Stimulated activated CD8-positive, alpha-beta memory T cell treated with anti-CD3 and anti-CD28 coated beads, Interleukin-4, amount 100 ng/mL, for 1 hour (primary cell): Measurements from ENCODE around the gene SRPK1.
"Not testable (repeated sequence)": the region's sequence is repeated elsewhere in the genome, so short reads cannot be mapped to it uniquely, and the experiment has no call there.

Experiments used
- DNase-seq, 2 donors: peaks; one replicate each; pipeline ENCODE4 v3.0.0-alpha.2; 2020; ENCODE audit warnings: low read depth in 2 of 2, low spot score in 1 of 2

Gene SRPK1

DNA sequence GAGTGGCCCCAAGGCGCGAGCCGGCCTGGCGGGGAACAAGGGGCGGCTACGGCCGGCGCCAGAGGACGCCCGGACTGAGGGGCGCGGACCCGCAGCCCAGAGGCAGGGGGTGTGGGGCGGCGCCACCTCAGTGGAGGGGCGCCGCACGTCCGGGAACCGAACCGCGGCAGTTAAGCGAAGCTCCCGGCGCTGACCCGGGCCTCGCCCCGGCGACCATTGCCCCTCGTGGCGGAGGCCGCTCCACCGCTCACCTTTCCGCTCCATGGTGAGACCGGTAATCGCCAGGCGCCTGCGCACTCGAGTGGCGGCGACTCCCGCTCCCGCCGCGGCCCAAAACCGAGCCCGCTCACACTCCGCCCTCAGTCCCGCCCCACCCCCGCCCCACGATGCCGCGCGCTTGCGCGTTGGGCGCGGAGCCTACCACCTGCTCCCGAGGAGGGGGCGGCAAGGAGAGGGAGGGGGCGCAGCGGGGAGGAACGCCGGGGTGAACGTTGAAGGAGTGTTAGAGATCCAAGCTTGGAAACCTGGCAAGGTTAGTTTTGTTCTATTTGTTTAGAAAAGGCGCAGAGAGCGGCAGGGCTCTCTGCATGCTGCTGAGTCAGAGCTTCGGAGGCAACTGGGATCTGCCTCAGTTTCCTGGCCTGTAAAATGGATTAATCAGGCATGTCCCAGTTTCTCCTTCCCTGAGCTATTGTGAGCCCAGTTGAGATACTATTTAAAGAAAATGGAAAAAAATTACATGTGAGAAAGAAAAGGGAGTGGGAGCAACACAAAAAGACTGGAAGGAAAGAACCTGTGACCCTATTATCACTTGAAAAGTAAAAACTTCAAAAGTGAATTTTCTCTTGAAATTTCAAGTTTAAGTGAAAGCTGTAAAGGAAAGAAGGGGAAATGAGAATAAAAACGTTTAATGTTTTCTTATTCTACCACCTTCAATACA lies at the start of gene SRPK1:
Gene SRPK1, minus strand, starts transcription at position 306 of the 940 bp plus-strand sequence. Its CDS starts 42 bp downstream, at position 264.
- DNase-seq, result peak; percentile 55 to 75

DNA sequence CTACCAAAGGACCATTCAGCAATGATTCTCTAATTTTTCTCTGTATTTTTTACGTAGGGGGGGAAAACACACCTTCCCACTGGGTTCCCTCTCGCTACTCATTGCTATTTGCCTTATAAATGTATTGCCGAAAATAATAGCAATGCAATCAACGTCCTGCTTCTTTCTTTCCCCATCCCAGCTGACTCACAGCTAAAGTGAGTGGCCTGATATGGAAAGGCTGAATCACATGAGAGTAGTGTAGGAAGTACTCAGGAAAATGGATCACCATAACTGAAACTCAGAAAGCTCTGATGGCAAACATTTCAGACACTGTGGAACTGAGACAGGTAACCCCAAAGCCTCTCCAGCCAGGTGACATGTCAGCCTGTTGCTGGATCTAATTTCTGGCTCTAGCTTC lies 49.3 kb upstream of the SRPK1 start:
- no peak for DNase-seq

DNA sequence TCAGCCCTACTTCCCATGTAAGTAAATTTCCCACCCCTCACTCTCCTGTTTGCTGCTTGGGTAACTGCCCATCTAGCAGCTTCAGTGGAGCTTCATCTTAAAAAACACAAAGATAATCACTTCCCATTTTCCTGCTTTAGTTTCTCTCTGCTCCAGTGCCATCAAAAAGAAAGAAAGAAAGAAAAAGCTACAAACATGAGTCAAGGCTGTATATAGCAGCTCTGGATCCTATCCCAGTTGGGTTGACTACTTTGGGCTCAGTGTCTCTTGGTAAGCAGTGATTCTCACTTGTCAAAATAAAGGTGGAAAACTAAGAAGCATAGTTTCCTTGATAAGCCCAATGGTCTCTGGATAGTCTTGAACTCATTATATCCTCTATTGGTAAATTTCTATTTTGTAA lies 48.7 kb upstream of the SRPK1 start:
- DNase-seq, result no peak

DNA sequence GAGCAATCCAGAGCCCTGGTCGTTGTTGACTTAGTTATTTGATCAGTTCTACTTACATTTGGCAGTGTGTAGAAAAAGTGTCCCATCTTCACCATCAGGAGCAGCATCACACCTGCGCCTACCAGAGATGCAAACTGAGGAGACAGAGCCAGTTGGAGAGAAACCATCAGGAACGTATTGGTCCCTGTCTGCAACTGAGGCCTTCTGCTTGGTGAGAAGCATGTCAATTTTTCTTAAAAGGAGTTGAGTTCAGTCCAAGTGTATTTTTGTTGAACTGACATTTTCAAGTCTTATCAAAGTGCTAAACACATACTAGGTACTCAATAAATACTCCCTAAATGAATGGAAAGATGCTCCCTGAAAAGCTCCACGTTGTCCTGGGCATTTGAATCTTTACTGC lies 47.9 kb upstream of the SRPK1 start:
- DNase-seq, result no peak

DNA sequence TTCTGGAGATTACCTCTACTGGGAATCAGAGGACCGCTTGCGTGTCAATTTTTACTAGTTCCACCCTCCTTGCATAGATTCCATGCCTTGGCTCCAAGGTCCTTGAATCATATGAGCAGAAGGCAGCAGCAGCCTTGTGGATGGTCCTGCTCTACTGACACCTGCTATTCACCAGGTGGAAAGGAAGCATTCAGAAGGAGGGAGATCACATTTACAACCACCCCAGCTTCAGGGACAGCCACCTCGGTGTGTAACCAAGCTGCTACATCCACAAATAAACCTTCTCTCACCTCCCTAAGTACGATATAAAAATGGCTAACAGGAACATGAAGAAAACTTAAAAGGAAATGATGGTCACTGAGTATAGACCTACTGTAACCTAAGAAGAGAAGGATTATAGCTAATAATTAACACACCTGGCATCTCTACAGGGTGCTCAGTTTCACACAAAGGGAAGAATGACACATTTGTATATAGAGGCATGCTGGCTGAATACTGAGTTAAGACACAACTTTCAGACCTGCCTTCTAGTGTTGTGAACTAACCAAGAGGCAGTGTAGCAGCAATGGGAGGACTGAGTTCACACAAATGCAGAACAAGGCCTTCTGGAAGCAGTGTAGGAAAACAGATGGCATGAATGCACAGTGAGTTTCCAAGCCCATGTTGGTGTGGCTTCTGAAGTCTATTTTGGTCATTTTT lies 46.3 kb upstream of the SRPK1 start:
- no peak for DNase-seq

DNA sequence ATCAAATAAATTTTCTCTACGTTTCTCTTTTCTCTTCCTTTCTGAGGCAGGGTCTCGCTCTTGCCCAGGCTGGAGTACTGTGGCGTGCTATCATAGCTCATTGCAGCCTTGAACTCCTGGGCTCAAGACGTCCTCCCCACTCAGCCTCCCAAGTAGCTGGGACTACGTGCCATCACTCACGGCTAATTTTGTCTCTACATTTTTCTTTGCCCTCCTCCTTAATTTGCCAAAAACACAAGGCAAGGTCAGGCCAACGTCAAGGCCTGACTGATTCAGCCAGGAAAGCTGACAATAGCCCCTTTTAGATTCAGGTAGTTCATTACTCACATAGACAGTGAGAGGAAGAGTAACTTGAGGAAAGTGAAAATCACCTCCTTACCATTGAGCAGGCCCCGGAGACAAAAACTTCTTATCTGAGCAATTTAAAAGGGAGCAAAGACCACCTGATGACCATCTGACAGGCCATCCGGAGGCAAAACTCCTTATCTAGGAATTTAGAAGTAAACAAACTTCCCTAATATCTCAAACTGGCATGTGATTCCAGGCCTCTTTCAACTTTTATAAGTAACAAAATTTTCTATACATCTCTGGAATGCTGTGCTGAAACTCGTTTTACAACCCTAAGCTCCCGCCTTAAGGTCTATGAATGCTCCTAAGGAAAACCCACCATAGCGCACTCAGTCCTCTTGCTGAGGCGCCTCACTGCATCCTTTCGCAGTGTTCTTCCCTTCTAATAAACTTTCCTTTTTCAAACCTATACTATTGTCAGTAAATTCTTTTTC lies 42.1 kb upstream of the SRPK1 start:
- DNase-seq, result no peak

DNA sequence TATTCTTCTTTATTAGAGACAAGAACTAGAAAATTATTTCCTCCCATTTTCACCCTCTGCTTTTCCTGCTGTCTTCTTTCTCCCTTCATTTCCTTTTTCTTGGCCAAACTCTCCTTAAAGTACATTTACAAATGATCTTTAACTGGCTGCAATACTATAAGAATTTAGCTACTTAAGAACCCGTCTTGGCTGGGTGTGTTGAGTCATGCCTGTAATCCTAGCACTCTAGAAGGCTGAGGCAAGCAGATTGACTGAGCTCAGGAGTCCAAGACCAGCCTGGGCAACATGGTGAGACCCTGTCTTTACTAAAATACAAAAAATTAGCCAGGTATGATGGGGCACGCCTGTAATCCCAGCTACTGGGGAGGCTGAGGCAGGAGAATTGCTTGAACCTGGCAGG lies 39.3 kb upstream of the SRPK1 start:
- DNase-seq, result no peak

DNA sequence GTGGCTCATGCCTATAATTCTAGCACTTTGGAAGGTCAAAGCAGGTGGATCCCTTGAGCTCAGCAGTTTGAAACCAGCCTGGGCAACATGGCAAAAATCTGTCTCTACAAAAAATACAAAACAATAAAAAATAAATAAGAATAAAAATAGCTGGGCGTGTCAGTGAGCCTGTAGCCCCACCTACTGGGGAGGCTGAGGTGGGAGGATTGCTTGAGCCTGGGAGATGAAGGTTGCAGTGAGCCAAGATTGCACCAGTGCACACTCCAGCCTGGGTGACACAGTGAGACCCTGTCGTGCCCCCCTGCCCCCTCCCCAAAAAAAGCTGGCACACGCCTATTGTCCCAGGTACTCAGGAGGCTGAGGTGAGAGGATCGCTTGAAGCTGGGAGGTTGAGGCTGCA lies 35.1 kb upstream of the SRPK1 start:
- DNase-seq, result no peak

DNA sequence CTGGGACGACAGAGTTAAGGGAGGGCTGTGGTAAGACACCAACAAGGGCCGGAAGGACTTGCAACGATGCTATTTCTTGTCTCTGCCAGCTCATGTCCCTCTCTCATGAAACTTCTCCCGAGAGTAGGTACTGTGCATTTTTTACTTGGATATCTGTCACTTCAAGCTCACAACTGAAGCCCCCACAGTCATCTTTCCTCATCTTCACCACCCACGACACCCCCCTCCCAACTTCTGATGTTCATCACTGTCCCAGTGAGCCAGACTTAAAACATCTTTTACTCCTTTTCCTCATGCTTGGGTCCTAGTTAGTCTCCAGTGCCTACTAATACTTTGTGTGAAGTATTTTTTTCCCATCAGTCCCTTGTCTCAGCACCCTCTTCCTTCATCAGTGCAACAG lies 34.6 kb upstream of the SRPK1 start:
- no peak for DNase-seq

DNA sequence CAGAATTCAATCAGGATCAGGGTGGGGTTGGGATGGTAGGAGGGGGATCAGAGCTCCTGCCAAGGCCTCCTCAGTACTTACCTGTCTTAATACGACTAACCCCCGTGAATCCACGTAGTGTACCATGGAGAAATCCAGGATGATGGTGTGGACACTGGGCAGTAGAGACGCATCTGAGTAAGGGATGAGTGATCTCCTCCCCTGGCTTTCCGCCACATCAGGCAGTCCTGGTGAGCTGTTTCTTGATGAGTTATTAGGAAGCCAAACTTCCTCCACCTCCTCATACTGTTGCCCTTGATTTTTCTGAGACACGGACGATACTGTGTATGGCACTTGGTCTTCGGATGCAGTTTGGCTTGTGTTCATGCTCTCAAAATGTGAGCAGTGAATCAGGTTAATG lies 34.2 kb upstream of the SRPK1 start:
- no peak for DNase-seq

DNA sequence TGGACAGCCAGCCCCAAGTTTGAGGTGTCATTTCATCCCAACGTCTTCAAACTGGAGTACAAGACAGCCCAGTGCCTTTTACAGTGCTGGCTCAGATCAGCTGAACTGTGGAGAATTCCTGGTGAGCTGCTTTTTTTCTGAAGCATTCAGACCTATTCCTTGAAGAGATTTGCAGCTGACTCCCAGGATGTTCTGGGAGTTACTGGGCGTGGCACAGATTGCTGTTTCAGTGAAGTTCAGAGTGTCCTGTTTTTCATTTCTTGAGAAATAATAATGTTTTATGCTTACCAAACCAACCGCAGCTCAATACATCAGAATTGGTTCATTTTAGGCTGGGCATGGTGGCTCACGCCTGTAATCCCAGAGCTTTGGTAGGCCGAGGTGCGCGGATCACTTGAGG lies 33.4 kb upstream of the SRPK1 start:
- no peak for DNase-seq

DNA sequence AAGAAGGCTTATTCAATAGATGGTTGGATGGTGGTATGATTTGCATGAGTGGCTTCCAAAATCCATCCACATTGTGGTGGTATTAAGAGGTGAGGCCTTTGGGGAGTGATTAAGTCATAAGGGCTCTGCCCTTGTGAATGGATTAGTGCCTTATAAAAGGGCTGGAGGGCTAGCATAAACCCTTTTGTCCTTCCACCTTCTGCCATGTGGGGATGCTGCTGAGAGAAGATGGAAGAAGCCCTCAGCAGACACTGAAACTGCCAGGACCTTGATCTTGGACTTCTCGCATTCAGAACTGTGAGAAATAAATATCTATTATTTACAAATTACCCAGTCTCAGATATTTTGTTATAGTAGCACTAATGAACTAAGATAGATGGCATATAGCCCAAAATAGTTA lies 27.8 kb upstream of the SRPK1 start:
- no peak for DNase-seq

DNA sequence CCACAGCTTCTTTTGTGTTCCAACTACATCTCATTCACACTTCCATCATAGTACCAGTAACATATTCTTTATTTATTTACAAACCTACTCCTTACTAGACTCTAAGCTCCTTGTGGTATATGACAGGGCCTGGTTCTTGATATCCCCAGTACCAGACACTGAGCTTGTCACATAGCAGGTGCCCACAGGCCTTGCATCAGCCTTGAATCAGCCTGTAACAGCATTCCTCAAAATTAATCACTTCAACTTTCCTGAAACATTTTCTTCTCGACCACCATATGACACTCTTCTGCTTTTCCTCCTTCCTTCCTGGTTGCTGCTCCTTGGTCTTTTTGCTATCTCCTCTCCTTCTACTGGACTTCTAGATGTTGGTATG lies 24.7 kb upstream of the SRPK1 start:
- no peak for DNase-seq

DNA sequence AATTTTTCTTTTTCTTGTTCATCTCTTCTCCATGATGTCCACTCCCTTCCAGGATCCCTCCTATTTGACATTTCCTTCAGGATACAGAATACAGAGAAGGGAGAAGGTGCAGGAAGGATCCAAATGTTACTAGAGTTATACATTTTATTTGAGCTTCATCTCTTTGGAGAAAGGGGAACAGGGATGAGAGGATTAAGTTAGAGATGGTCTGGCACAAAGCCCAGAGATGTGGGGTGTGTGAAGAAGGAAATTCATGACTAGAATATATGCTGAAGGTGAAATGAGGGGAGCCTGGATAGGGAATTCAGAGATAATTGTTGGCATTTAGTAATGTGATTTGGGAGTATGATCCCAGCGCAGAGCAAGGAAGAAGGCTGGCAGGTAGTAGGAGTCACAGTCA lies 22.5 kb upstream of the SRPK1 start:
- DNase-seq, result no peak

DNA sequence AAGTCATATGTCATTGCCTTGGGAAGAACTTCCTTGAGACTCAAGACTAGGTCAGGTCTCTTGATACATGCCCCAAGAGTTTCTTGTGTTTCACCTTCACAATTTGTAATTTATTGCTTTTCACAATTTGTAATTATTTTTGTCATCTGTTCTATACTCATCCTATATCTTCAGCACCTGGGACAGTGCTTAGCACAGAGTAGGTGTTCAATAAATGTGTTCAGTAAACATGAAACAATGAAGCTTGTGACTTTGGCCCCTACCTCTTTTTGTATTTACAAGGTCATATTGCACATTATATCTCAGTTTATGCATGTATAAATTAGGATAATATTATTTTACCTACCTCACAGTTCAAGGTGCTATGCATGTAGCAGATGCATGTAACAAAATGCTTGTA lies 21.5 kb upstream of the SRPK1 start:
- DNase-seq, result no peak

DNA sequence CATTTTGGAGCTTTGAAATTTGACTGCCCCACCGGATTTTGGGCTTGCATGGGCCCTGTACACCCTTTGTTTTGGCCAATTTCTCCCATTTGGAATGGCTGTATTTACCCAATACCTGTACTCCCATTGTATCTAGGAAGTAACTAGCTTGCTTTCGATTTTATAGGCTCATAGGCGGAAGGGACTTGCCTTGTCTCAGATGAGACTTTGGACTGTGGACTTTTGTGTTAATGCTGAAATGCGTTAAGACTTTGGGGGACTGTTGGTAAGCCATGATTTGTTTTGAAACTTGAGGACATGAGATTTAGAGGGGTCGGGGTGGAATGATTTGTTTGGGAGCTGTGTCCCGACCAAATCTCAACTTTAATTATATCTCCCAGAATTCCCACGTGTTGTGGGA lies 20.3 kb upstream of the SRPK1 start:
- not testable (repeated sequence) for DNase-seq

DNA sequence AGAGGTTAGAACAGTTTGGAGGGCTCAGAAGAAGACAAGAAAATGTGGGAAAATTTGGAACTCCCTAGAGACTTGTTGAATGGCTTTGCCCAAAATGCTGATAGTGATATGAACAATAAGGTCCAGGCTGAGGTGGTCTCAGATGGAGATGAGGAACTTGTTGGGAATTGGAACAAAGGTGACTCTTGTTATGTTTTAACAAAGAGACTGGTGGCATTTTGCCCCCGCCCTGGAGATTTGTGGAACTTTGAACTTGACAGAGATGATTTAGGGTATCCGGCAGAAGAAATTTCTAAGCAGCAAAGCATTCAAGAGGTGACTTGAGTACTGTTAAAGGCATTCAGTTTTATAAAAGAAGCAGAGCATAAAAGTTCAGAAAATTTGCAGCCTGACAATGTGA lies 19.1 kb upstream of the SRPK1 start:
- not testable (repeated sequence) for DNase-seq

DNA sequence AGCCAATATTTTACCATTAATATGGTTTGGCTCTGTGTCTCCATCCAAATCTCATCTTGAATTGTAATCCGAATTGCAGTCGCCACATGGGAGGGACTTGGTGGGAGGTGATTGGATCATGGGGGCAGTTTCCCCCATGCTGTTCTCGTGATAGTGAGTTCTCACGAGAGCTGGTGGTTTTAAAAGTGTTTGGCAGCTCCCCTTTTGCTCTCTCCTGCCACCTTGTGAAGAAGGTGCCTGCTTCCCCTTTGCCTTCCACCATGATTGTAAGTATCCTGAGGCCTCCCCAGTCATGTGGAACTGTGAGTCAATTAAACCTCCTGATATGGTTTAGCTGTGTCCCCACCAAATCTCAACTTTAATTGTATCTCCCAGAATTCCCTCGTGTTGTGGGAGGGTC lies 18.4 kb upstream of the SRPK1 start:
- DNase-seq, result not testable (repeated sequence)

DNA sequence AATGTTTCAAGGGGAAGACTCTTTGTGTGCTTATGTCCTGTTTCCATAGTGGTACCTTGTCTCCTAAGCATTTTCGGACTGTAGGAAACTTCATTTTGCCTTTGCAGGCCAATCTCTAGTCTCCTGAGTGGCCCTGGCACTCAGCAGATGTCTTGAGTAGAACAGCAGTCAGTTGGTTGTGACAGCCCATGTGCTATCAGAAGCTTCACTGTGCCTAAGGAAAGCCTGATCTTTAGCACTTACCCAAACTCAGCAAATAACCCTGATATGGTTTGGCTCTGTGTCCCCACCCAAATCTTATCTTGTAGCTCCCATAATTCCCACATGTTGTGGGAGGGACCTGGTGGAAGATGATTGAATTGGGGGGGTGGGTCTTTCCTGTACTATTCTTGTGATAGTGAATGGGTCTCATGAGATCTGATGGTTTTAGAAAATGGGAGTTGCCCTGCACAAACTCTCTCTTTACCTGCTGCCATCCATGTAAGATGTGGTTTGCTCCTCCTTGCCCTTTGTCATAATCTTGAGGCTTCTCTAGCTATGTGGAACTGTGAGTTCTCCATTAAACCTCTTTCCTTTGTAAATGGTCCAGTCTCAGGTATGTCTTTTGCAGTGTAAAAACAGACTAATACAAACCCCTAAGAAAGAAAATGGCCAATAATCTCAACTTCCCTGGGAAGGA lies 15.9 kb upstream of the SRPK1 start:
- no peak for DNase-seq

DNA sequence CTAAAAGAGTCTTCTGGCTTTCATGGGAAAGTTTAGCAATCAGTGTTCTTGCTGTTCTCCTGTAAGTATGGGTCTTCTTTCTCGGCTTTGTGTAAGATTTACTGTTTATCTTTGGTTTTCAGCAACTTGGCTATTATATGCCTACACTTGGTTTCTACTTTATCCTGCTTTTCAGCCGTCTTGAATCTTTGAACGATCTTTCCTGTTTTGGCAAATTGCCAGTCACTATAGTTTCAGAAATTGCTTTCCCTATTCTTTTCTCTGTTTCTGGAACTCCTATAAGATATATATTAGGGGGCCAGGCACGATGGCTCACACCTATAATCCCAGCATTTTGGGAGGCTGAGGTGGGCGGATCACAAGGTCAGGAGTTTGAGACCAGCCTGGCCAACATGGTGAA lies 14.6 kb upstream of the SRPK1 start:
- no peak for DNase-seq

DNA sequence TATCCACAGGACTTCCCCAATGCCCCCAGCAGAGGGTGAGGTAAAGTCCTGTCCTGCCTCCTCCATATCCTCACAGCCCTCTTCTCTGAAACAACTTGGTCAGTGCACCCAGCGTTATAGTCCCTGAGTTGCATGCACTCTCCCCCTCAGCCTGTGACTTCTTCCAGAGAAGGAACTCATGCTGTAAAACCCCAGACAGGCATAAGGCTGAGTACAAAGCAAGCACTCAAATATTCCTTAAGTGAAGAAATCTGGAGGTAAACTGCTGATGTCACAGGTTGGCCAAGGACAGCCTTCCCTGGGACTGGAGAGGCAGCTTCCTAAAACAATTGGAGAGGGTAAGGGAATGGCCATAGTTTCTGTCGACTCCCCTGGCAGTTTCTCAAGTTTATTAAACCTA lies 12.9 kb upstream of the SRPK1 start:
- no peak for DNase-seq
